Measurements from ENCODE around the gene RRBP1.

DNA sequence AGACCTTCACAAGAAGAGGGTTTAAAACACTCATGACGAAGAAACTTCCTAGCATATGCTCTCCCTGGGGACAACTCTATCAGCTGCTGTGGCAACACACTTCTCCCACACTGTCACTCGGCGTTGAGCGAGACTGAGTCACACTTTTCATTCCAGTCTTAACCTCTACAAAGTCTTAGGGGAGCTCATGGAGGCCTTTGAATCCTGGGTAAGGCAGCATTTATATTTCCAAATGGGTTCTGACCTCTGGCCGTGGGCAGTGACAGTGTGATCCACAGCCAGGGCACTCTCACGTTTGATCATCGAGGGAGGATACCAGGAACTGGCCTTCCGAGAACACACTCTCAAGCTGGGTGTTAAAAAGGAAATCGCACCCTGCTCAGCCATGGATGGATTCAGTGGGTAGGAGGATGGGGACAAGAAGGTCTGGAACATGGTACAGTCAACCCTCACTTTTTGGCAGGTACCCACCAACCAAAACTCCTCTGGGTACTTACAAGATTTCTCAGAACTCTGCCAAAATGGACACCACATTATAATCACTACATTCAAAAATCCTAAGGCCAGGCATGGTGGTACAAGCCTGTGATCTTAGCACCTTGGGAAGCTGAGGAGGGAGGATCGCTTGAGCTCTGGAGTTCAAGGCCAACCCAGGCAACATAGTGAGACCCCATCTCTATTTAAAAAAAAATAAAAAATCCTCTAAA lies 19.6 kb downstream of the RRBP1 start:
- TF ChIP-seq POLR2A (IDR thresholded peaks at IDR 0.05) (no peak), POLR2AphosphoS5 (IDR thresholded peaks at IDR 0.05) (no peak)
- TF ChIP-seq, protein P1, sequence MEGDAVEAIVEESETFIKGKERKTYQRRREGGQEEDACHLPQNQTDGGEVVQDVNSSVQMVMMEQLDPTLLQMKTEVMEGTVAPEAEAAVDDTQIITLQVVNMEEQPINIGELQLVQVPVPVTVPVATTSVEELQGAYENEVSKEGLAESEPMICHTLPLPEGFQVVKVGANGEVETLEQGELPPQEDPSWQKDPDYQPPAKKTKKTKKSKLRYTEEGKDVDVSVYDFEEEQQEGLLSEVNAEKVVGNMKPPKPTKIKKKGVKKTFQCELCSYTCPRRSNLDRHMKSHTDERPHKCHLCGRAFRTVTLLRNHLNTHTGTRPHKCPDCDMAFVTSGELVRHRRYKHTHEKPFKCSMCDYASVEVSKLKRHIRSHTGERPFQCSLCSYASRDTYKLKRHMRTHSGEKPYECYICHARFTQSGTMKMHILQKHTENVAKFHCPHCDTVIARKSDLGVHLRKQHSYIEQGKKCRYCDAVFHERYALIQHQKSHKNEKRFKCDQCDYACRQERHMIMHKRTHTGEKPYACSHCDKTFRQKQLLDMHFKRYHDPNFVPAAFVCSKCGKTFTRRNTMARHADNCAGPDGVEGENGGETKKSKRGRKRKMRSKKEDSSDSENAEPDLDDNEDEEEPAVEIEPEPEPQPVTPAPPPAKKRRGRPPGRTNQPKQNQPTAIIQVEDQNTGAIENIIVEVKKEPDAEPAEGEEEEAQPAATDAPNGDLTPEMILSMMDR (IDR thresholded peaks at IDR 0.05): no peak
